GM19238 (cell line): ENCODE measurements around the gene CADPS.

Experiments
- DNase-seq: peaks from one replicate; pipeline ENCODE4 v3.0.0; 2011; ENCODE audit warnings: low spot score; ENCODE audit not compliant: insufficient read length

The CADPS gene

GRCh38 chr3:62562017-62562416 lies 313.2 kb downstream of the CADPS start:
- no peak for DNase-seq

GRCh38 chr3:62559831-62560445 lies 315.3 kb downstream of the CADPS start:
- DNase-seq, result no peak

- DNase-seq, result no peak
Measured at GRCh38 chr3:62558549-62559112, 316.6 kb downstream of the CADPS start.

- no peak for DNase-seq
Measured at GRCh38 chr3:62557983-62558382, 317.2 kb downstream of the CADPS start.

- no peak for DNase-seq
Measured at GRCh38 chr3:62557450-62557849, 317.8 kb downstream of the CADPS start.

- no peak for DNase-seq
Measured at GRCh38 chr3:62556121-62556815, 318.9 kb downstream of the CADPS start.

- DNase-seq, result no peak
Measured at GRCh38 chr3:62554264-62554799, 320.9 kb downstream of the CADPS start.

GRCh38 chr3:62553811-62554210 lies 321.4 kb downstream of the CADPS start:
- DNase-seq, result no peak

- no peak for DNase-seq
Measured at GRCh38 chr3:62551556-62551955, 323.7 kb downstream of the CADPS start.

- no peak for DNase-seq
Measured at GRCh38 chr3:62550439-62550838, 324.8 kb downstream of the CADPS start.

- DNase-seq, result no peak
Measured at GRCh38 chr3:62548528-62549205, 326.5 kb downstream of the CADPS start.

- DNase-seq, result no peak
Measured at GRCh38 chr3:62546266-62546665, 328.9 kb downstream of the CADPS start.

GRCh38 chr3:62542185-62542584 lies 333.0 kb downstream of the CADPS start:
- DNase-seq, result no peak

GRCh38 chr3:62539762-62540161 lies 335.5 kb downstream of the CADPS start:
- no peak for DNase-seq

GRCh38 chr3:62538691-62539356 lies 336.4 kb downstream of the CADPS start:
- DNase-seq, result no peak

- no peak for DNase-seq
Measured at GRCh38 chr3:62534326-62534725, 340.9 kb downstream of the CADPS start.

GRCh38 chr3:62532796-62533195 lies 342.4 kb downstream of the CADPS start:
- DNase-seq, result no peak

GRCh38 chr3:62531981-62532380 lies 343.2 kb downstream of the CADPS start:
- DNase-seq, result no peak

- DNase-seq, result no peak
Measured at GRCh38 chr3:62531493-62531892, 343.7 kb downstream of the CADPS start.

GRCh38 chr3:62529230-62529629 lies 346.0 kb downstream of the CADPS start:
- DNase-seq, result no peak

GRCh38 chr3:62527474-62527873 lies 347.7 kb downstream of the CADPS start:
- DNase-seq, result no peak

GRCh38 chr3:62525281-62525680 lies 349.9 kb downstream of the CADPS start:
- DNase-seq, result no peak
